Cortex of kidney (tissue), 1 donor: ENCODE measurements around the gene LTB4R2.

Experiments used
- DNase-seq: peaks from one replicate; lab custom pipeline; 2025; lab: John Stamatoyannopoulos, UW

LTB4R2 gene

DNA sequence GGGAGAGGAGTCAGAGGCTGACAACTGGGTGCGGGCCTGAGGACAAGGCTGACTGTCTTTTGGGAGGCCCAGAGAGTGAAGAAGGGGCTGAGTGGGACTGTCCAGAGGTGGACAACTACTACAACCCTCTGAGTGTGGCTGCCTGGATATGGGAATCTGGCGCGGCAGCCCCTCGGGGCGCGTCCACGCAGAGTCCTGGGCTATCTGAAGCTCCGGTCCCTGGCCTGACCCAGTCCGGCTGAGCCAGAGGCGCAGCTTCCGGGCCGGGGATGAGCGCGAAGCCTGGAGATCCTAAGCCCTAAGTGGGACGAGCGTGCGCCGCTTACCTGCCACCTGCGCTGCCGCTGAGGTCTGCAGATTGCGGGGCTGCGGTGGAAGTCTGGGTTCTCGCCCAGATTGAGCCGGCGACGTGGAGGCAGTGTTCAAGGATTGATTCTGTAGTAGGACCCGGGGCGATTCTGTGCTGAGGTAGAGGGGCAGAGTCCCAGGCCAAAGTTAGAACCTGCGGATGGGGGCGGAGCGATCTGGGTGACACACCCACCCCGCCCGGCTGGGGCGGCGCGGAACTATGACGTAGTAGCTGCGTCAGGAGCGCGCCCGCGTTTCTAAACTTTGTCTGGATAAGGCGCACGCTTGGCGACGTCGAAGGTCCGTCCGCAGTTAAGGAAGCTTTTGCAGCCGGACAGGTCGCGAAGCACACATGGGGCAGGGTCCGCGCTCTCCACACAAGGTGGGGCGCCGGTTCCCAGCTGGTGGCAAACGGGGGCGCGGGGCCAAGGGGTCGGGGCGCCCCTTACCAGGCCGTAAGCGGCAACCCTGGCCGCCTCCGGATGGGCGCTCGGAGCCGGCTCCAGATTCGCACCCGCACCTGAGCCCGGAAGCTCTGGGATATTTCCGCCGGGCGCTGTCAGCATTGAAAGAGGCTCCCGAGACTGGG lies 10.4 kb upstream of the LTB4R2 start, which contains the start of the genes DHRS1 and NOP9:
DHRS1 (minus strand) TSS at position 526 of the 937 bp plus-strand sequence. CDS start 674 bp downstream, outside the sequence.
NOP9 (plus strand) TSS at position 596 of the 937 bp plus-strand sequence; CDS start at position 701, 105 bp downstream.
- DNase-seq: no peak

DNA sequence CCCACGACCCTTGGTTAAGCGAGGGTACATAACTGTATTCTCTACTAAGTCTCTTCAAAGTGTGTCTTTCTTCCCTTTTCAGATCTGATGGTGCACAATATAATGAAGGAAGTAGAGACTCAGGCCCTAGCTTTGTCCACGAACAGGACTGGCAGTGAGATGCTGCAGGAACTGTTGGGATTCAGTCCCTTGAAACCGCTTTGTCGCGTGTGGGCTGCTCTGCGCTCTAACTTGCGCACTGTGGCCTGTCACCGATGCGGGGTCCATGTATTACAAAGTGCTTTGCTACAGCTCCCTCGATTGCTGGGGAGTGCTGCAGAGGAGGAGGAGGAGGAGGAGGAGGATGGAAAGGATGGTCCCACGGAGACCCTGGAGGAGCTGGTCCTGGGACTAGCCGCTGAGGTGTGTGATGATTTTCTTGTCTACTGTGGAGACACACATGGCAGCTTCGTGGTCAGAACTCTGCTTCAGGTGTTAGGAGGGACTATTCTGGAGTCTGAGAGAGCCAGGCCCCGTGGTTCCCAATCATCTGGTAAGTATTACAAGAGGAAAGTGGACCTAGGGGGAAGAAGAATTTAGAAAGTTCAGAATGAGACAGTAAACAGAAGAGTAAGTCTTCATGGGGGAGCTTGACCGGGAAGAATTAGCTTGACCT lies 9.5 kb upstream of the LTB4R2 start:
- no peak for DNase-seq

DNA sequence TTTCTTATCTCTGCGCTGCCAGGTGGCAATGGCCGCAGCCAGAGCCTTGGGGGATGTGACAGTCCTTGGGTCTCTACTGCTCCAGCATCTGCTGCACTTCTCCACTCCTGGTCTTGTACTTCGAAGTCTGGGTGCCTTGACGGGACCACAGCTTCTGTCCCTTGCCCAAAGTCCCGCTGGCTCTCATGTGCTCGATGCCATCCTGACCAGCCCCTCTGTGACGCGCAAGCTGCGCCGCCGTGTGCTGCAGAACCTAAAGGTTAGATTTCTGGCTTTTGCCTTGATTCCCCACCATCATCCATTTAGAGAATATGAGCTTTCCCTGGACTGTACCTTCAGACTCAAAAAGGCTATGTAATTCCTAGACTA lies 5.9 kb upstream of the LTB4R2 start:
- no peak for DNase-seq

DNA sequence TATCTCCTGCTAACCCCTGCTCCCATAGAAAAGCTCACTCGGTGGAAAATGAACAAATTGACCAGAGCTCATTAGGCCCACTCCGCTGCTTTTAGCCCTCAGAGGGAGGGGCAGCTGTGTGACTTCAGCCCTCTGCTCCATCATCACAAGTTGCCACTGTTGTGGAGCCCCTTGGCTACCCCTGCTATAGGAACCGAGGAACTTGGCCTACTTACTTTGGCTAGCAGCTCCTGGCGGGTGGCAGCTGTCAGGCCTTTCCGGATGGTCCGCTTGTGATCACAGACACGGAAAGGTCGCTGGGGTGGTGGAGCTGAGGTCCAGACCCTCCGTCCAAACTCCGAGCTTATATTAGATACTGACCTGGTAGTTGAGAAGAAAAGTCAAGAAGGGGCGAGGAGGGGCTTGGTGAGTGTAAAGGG lies 2.8 kb upstream of the LTB4R2 start:
- no peak for DNase-seq

DNA sequence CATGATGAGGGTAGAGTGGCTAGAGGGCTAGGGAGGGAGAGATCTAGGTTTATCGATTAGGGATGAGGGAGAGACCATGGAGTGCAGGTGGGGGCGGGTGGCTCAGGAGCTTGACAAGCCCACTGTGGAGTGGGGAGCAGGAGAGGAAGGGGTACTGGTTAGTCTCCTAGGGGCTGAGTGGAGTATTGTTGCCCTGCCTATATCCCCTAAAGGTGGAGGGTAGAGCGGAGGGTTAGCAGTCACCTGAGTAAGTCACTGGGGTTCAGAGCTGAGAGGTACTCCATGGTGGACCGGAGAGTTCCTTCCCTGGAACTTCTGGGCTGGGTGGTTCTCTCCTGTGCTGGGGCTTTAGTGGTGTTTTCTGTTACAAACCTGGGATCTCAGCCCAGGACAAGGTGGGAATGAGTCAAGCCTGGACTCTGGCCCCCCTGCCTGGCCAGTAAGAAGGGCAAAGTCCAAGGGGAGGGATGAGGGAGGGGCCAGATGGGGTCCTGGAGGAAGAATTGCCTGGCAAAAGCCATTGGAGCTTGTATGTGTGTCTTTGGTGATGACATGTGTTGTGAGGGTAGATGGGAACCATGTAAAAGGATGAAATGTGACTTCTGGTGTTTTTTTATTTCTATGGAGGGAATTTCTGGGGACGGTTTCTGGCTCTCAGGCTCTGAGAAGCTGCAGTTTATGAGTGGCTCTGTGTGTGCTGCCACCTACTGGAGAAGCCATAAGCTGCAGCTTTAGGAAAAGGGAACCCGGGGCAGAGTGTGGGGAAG lies 2.2 kb upstream of the LTB4R2 start, which contains the start of gene CIDEB:
CIDEB (minus strand) TSS at position 403 of the 767 bp plus-strand sequence; CDS start at position 284, 119 bp downstream.
- DNase-seq: no peak

DNA sequence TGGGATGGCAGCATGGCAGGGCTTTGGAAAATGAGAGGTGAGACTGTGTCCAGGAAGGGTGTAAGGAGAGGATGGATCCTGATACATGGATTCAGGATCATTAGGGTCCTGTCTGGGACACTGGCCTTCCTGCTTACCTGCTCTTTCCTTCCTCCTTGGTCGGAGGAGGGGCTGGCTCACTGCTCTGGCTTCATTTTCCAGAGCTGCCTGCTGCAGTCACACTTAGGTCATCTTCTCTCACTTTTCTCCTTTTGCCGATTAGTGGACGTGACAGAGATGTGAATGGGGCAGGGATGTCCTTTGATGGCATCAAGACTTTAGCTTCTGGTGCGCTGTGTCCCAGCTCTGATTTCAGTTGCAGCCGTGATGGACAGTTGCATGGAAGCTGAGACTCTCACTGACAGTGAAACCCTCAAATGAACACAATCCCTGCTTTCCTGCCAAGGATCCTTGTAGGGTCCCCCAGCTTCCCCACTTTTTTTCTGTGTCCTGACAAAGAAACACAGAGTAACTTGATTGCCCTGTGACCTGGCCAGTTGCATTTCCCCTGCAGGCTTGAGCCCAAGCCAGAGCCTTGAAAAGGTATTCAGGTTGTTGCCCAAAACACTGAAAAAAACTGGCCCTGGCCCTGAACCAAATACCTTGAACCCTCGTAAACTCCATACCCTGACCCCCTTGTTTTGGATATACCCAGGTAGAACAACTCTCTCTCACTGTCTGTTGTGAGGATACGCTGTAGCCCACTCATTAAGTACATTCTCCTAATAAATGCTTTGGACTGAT lies 1.4 kb upstream of the LTB4R2 start:
- no peak for DNase-seq

GRCh38 chr14:24310265-24310645 lies 315 bp downstream of the LTB4R2 start:
- no peak for DNase-seq

GRCh38 chr14:24310646-24311604 lies 985 bp downstream of the LTB4R2 start, which contains the start of gene LTB4R:
TSS of gene LTB4R (plus strand) at chr14:24311502. CDS start at chr14:24315652, 4,150 bp downstream.
- no peak for DNase-seq

- DNase-seq: no peak
These were observed 2.1 kb downstream of the LTB4R2 start for GRCh38 chr14:24311837-24312615.

- DNase-seq: no peak
These were observed 3.0 kb downstream of the LTB4R2 start for GRCh38 chr14:24312736-24313507.

GRCh38 chr14:24313913-24314312 lies 4.0 kb downstream of the LTB4R2 start:
- no peak for DNase-seq

- no peak for DNase-seq
These were observed 4.6 kb downstream of the LTB4R2 start for GRCh38 chr14:24314377-24315193.

GRCh38 chr14:24315243-24315806 lies 5.4 kb downstream of the LTB4R2 start:
- DNase-seq: no peak

GRCh38 chr14:24315807-24316596 lies 6.1 kb downstream of the LTB4R2 start:
- DNase-seq: no peak

GRCh38 chr14:24316597-24316950 lies 6.6 kb downstream of the LTB4R2 start:
- DNase-seq: no peak

GRCh38 chr14:24317141-24317928 lies 7.4 kb downstream of the LTB4R2 start:
- no peak for DNase-seq
